Right lobe of liver (tissue), 6 donors: ENCODE results near the gene RDM1. TPM values are rescaled to one million over a fixed set of nuclear protein-coding genes. Genes with fewer than 3 reads are reported as not detected.

Experiments
- ATAC-seq, 4 donors: fragments of 200-7000 bp; cut with Tn5 transposase; one replicate each; pipeline ENCODE4 v1.9.1; 2020; ENCODE audit warnings: mild to moderate bottlenecking in 4 of 4, moderate library complexity in 4 of 4
- DNase-seq, 3 donors: peaks; one replicate each; pipeline ENCODE4 v3.0.0-alpha.2; 2020
- H3K27ac ChIP-seq, 3 donors: fragments of 200-600 bp; one replicate each; pipeline ENCODE4 v1.8.0; 2022
- H3K27me3 ChIP-seq, 2 donors: fragments of 200-600 bp; one replicate each; pipeline ENCODE4 v1.8.0; 2022
- H3K36me3 ChIP-seq, 4 donors: fragments of 200-600 bp; sonication (generic) in 1 of 4; one replicate each; pipeline versions ENCODE4 v1.5.1 to v1.8.0; 2017 to 2022; ENCODE audit warnings: control low read depth in 1 of 4
- H3K4me1 ChIP-seq, 4 donors: fragments of 200-600 bp; sonication (generic) in 1 of 4; one replicate each; pipeline versions ENCODE4 v1.5.1 to v1.8.0; 2017 to 2022; ENCODE audit warnings: control low read depth in 1 of 4
- H3K4me3 ChIP-seq, 3 donors: fragments of 200-600 bp; one replicate each; pipeline ENCODE4 v1.8.0; 2022
- H3K9me3 ChIP-seq, 4 donors: fragments of 200-600 bp; sonication (generic) in 1 of 4; one replicate each; pipeline versions ENCODE4 v1.5.1 to v1.8.0; 2017 to 2022; ENCODE audit warnings: control low read depth in 1 of 4
- POLR2A ChIP-seq: fragments of 450-650 bp; IDR thresholded peaks from one replicate; pipeline ENCODE4 v1.6.1; 2017; ENCODE audit warnings: antibody characterized with exemption, mild to moderate bottlenecking
- WGBS: methylation state at CpG from one replicate; pipeline ENCODE4 v1.1.6; 2018; ENCODE audit warnings: low coverage, low lambda C conversion rate; ENCODE audit not compliant: insufficient coverage; ENCODE audit errors: missing lambda C conversion rate; 5-methylcytosine and 5-hydroxymethylcytosine counted together
- intact Hi-C, 2 donors: fragments of 100-400 bp; cut with DNase I; formaldehyde crosslinking; loops; one replicate each; pipeline versions ENCODE4 v1.11.2 to v1.14.1; 2022
- long read RNA-seq: library from polyadenylated mRNA; unstranded; transcript quantifications from one replicate; pipeline ENCODE4 v2.0.0, GENCODE V29; 2019
- total RNA-seq, 6 experiments: library from RNA; depleted of rRNA in 2 of 6; stranded (reverse); fragments of >200 nt in 2 of 6; fragmentation: NEBNext Ultra II Directional in 3 of 6; extraction: Animal tissue kit (Norgen Biotek cat#: 25700) in 3 of 6; gene quantifications; one replicate each; pipeline versions ENCODE4 v1.1.0 to v1.2.4, GENCODE V29; 2016 to 2023
- TF ChIP-seq, protein P1 (sequence below), 4 donors: fragments of 200-600 bp in 3 of 4; fragments of 450-650 bp in 1 of 4; IDR thresholded peaks; one replicate each; pipeline versions ENCODE4 v1.5.1 to v1.8.0; 2016 to 2022; ENCODE audit warnings: antibody characterized with exemption in 4 of 4, mild to moderate bottlenecking in 2 of 4
- donor health status: DM: no; HTN: yes; CAD: no.
- donor health status: DM: no; HTN: no; CAD: no.
- donor health status: DM: no; HTN: no; CAD: no.
- donor health status: DM: no; HTN: yes; CAD: no.
- donor health status: DM: no; HTN: yes; CAD: no.

The RDM1 gene, protein sequence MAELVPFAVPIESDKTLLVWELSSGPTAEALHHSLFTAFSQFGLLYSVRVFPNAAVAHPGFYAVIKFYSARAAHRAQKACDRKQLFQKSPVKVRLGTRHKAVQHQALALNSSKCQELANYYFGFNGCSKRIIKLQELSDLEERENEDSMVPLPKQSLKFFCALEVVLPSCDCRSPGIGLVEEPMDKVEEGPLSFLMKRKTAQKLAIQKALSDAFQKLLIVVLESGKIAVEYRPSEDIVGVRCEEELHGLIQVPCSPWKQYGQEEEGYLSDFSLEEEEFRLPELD
- total RNA-seq, result not detected
- long read RNA-seq, result 0 reads

DNA sequence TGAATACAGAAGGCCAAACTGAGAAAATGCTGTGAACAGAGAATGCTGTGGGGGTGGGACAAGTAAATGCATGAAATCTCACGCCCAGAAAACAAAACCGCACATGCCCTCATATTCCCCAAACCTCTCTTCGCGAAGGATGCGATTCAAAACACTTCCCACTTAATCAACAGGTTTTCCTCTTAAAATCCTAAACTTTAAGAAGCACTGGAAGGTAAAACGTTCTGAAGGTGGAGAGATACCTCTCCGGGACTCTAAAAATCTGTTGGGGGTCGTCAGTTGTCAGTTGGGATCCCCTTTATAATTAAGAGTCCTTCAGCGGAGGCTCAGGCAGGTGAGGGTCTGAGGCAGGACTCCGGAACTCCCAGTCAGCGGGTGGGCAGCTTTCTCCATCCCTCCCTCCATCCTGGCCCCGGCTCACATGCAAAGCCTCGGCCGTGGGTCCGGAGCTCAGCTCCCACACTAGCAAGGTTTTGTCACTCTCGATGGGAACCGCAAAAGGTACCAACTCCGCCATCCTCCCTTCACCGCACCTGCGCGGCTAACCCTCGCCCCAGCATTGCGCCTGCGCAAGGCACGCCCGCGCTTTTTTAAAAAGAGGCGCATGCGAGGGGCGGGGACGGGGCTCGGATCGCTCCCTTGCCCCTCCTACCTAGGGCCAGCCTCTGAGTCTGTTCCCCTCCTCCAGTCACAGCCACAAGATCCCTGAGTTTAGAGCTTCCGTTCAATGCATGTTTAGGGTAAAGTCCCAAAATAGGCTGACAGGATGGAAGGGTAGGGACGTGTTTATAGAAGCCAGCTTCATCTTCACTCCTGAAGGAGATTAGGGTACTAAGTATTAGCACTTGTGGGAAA, at the start of gene RDM1:
Gene RDM1, minus strand, starts transcription at position 563 of the 855 bp plus-strand sequence. Its CDS starts 46 bp downstream, at position 517.
- DNase-seq (peak; percentile 60 to 73 (median 67)), ATAC-seq (peak; percentile 89 to 91 (median 90))
- intact Hi-C loops, result no loop called here
- Histone ChIP-seq H3K36me3 (no peaks in the 10 kb centered on the region), H3K4me1 (peaks cover 0 to 10% (median 0%) of the 10 kb centered on the region in 4 donors), H3K4me3 (peak within 1 kb of the TSS in 2 of 3 donors; percentile 10 to 56), H3K27ac (no peak within 1 kb of the TSS), H3K9me3 (no peaks in the 10 kb centered on the region), H3K27me3 (no peaks in the 10 kb centered on the region)
- TF ChIP-seq, protein P1, sequence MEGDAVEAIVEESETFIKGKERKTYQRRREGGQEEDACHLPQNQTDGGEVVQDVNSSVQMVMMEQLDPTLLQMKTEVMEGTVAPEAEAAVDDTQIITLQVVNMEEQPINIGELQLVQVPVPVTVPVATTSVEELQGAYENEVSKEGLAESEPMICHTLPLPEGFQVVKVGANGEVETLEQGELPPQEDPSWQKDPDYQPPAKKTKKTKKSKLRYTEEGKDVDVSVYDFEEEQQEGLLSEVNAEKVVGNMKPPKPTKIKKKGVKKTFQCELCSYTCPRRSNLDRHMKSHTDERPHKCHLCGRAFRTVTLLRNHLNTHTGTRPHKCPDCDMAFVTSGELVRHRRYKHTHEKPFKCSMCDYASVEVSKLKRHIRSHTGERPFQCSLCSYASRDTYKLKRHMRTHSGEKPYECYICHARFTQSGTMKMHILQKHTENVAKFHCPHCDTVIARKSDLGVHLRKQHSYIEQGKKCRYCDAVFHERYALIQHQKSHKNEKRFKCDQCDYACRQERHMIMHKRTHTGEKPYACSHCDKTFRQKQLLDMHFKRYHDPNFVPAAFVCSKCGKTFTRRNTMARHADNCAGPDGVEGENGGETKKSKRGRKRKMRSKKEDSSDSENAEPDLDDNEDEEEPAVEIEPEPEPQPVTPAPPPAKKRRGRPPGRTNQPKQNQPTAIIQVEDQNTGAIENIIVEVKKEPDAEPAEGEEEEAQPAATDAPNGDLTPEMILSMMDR (IDR thresholded peaks at IDR 0.05), result no peak
- no peak for TF ChIP-seq POLR2A
- 7% methylated on average over 17 of the region's 35 CpGs for WGBS

DNA sequence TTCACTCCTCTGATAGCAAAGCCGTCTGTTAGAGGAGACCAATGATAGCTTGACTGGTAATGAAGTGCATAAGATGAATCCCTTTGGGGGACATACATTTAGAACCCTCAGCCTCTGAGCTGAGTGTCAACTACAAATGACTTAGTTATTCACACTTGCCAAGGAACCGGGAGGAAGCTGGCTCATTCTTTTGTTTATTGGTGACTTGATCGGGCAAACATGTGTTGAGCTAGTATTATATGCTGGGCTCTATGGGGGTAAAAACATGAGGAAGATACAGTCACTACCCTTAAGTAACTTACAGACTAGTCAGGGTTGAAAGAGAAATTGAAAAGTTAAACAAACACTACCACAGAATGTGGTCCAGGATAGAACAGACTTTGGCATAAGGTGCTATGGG, 47.8 kb upstream of the RDM1 start:
- peaks cover 0 to 11% (median 0%) of the 10 kb centered on the region in 4 donors for H3K36me3 ChIP-seq
- TF ChIP-seq POLR2A, result no peak
- TF ChIP-seq, protein P1 (IDR thresholded peaks at IDR 0.05), result no peak
- H3K9me3 ChIP-seq, result no peaks in the 10 kb centered on the region
- WGBS, result 60% methylated on average over 2 of the region's 3 CpGs
- peak overlapping the region in 1 of 3 donors; percentile 95 for H3K4me3 ChIP-seq
- no peak for ATAC-seq
- DNase-seq, result no peak
- peaks cover 0 to 71% (median 32%) of the 10 kb centered on the region in 4 donors for H3K4me1 ChIP-seq
- intact Hi-C loops, result no loop called here
- H3K27ac ChIP-seq, result peak overlapping the region in 1 of 3 donors; percentile 74
- H3K27me3 ChIP-seq, result no peaks in the 10 kb centered on the region

DNA sequence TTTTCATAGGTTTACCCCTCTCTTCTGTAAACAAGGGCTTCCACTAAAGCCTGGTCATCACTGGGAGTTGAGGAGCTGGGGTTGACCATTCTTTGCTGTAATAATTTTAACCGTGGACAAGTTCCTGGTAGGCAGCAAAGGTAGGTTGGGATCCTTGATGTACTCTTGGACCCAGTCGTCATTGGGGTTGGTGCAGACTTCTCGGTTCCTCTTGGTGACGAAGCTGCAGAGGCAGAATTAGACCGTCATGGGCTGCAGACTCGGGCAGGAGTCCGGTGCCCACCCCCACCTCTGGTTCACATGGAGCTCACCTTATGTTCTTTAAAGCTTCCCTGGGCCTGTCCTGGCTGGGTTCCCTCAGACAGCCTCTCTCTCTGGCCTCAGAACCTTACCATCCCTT, 46.9 kb upstream of the RDM1 start:
- H3K27ac ChIP-seq, result peak overlapping the region in 1 of 3 donors; percentile 74
- peaks cover 0 to 78% (median 36%) of the 10 kb centered on the region in 4 donors for H3K4me1 ChIP-seq
- no peak overlapping the region for H3K4me3 ChIP-seq
- peaks cover 0 to 11% (median 0%) of the 10 kb centered on the region in 4 donors for H3K36me3 ChIP-seq
- no peaks in the 10 kb centered on the region for H3K9me3 ChIP-seq
- intact Hi-C loops, result no loop called here
- DNase-seq (no peak), ATAC-seq (no peak)
- no peak for TF ChIP-seq POLR2A
- TF ChIP-seq, protein P1 (IDR thresholded peaks at IDR 0.05), result no peak
- H3K27me3 ChIP-seq, result no peaks in the 10 kb centered on the region
- WGBS, result 78% methylated on average over 1 of the region's 7 CpGs

DNA sequence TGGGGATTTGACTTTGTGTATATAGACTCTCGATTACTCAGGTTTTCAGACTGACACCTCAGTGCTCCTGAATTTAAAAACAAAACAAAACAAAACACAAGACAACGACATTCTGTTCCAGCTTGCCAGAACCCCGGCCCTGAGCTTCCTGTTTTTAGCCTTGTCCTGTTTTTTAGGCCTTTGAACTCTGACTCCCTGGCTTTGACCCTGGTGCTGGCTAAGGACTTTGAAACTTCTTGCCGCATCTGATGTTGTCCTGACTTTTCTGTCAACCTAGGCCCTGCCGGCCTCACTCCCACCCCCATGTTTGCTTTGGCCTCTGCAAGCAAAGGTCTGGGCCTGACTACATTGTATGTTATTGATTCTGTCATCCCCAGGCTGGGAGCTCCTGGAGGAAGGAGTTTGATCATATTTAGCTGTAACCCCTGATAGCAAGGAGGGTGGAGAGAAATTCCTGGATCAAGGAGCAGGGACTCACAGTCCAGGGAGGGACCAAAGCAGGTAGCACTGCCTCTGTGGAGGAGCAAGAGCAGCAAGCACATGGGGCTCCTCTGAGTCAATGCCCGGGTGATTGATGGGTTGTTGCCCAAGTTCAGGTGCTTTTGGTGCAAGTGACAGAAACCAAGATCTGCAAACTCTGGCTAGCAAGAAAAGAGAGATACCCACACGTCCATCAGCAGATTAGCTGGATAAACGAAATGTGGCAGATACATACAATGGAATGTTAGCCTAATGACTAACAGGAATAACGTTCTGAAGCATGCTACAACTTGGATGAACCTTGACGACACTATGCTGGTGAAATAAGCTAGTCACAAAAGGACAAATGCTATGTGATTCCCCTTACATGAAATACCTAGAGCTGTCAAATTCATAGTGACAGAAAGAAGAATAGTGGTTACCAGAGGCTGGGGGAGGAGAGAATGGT, 43.0 kb upstream of the RDM1 start:
- Histone ChIP-seq H3K9me3 (no peaks in the 10 kb centered on the region), H3K27ac (peak overlapping the region; percentile 54 to 74 (median 68)), H3K4me3 (no peak overlapping the region), H3K36me3 (peaks cover 0 to 3% (median 0%) of the 10 kb centered on the region in 4 donors), H3K27me3 (no peaks in the 10 kb centered on the region), H3K4me1 (peaks cover 0 to 87% (median 43%) of the 10 kb centered on the region in 4 donors)
- peak; percentile 81 to 94 (median 92) for DNase-seq
- intact Hi-C loops, result no loop called here
- peak; percentile 70 to 80 (median 74) for ATAC-seq
- TF ChIP-seq, protein P1 (IDR thresholded peaks at IDR 0.05), result no peak
- no peak for TF ChIP-seq POLR2A
- WGBS, result 15% methylated on average over 10 of the region's 10 CpGs
